ENCODE measurements around the gene LY6G6F. TPM values are rescaled to one million over a fixed set of nuclear protein-coding genes. Genes with fewer than 3 reads are reported as not detected.

The LY6G6F gene
- polyA plus RNA-seq, 3 donors: 0.51 TPM; not detected in 2

- peaks cover 21 to 27% of the 10 kb centered on the region in 2 donors for H3K4me1 ChIP-seq (ENCODE audit: control insufficient read depth in 1 of 2, insufficient read depth in 2 of 2, low read length in 2 of 2)
- Mint-ChIP-seq H3K4me1 (peaks cover 28% of the 10 kb centered on the region), H3K4me3 (peak overlapping the region; percentile 59 to 80), H3K27ac (peak overlapping the region in 6 of 7 donors; percentile 28 to 79 (median 58)), H3K27me3 (ENCODE audit: low read depth in 3 of 3) (peaks cover 0 to 9% (median 1%) of the 10 kb centered on the region in 3 donors), H3K9me3 (peaks cover 0 to 2% (median 0%) of the 10 kb centered on the region in 7 donors), H3K36me3 (no peaks in the 10 kb centered on the region)
- H3K9ac ChIP-seq (ENCODE audit: insufficient read depth, low read length, poor library complexity, severe bottlenecking): no peak overlapping the region
- H2AFZ ChIP-seq (ENCODE audit: insufficient read depth, low read depth, low read length, poor library complexity, severe bottlenecking): peak overlapping the region; percentile 56
- no peaks in the 10 kb centered on the region for H4K20me1 ChIP-seq (ENCODE audit: insufficient read depth, low read length)
- intact Hi-C loops (cut with micrococcal nuclease): no loop called here
- H3K27me3 ChIP-seq (ENCODE audit: control insufficient read depth in 2 of 2, insufficient read depth in 2 of 2, low read length in 2 of 2): no peaks in the 10 kb centered on the region
- H3K4me2 ChIP-seq (replicated peaks; ENCODE audit: extremely low read depth, low read length, poor library complexity, severe bottlenecking): peak overlapping the region; percentile 49
- no peaks in the 10 kb centered on the region for H3K9me3 ChIP-seq (replicated peaks in 1 of 2; ENCODE audit: control insufficient read depth in 1 of 2, insufficient read depth in 1 of 2, low read length in 2 of 2)
- H3K4me3 ChIP-seq (replicated peaks in 1 of 3; ENCODE audit: low read depth in 2 of 3, low read length in 3 of 3): peak overlapping the region in 1 of 3 experiments; percentile 46
- no peak for TF ChIP-seq CTCF (IDR thresholded peaks at IDR 0.05)
- H3K79me2 ChIP-seq (ENCODE audit: insufficient read depth, low read length): no peaks in the 10 kb centered on the region
- WGBS (ENCODE audit: insufficient coverage): 87% methylated on average over 4 of the region's 5 CpGs
- peak overlapping the region in 1 of 2 donors; percentile 32 for H3K27ac ChIP-seq (ENCODE audit: low read depth in 1 of 2, low read length in 2 of 2)
- H3K36me3 ChIP-seq (replicated peaks in 1 of 2; ENCODE audit: control insufficient read depth in 1 of 2, insufficient read depth in 2 of 2, low read length in 2 of 2): no peaks in the 10 kb centered on the region
- no peak for DNase-seq
Measured at GRCh38 chr6:31710523-31711219, 4.0 kb downstream of the LY6G6F start.

- H3K4me1 Mint-ChIP-seq: peaks cover 28% of the 10 kb centered on the region
- Histone ChIP-seq H3K4me3 (replicated peaks in 1 of 3; ENCODE audit: low read depth in 2 of 3, low read length in 3 of 3) (peak overlapping the region in 1 of 3 experiments; percentile 46), H4K20me1 (ENCODE audit: insufficient read depth, low read length) (no peaks in the 10 kb centered on the region), H3K4me2 (replicated peaks; ENCODE audit: extremely low read depth, low read length, poor library complexity, severe bottlenecking) (peak overlapping the region; percentile 49), H3K27me3 (ENCODE audit: control insufficient read depth in 2 of 2, insufficient read depth in 2 of 2, low read length in 2 of 2) (no peaks in the 10 kb centered on the region), H3K4me1 (ENCODE audit: control insufficient read depth in 1 of 2, insufficient read depth in 2 of 2, low read length in 2 of 2) (peaks cover 21 to 27% of the 10 kb centered on the region in 2 donors), H3K9me3 (replicated peaks in 1 of 2; ENCODE audit: control insufficient read depth in 1 of 2, insufficient read depth in 1 of 2, low read length in 2 of 2) (no peaks in the 10 kb centered on the region), H3K27ac (ENCODE audit: low read depth in 1 of 2, low read length in 2 of 2) (peak overlapping the region in 1 of 2 donors; percentile 32), H3K36me3 (replicated peaks in 1 of 2; ENCODE audit: control insufficient read depth in 1 of 2, insufficient read depth in 2 of 2, low read length in 2 of 2) (no peaks in the 10 kb centered on the region), H3K9ac (ENCODE audit: insufficient read depth, low read length, poor library complexity, severe bottlenecking) (peak overlapping the region; percentile 5), H3K79me2 (ENCODE audit: insufficient read depth, low read length) (no peaks in the 10 kb centered on the region), H2AFZ (ENCODE audit: insufficient read depth, low read depth, low read length, poor library complexity, severe bottlenecking) (peak overlapping the region; percentile 56)
- peaks cover 0 to 9% (median 1%) of the 10 kb centered on the region in 3 donors for H3K27me3 Mint-ChIP-seq (ENCODE audit: low read depth in 3 of 3)
- intact Hi-C loops (cut with micrococcal nuclease): no loop called here
- no peak for TF ChIP-seq CTCF (IDR thresholded peaks at IDR 0.05)
- H3K9me3 Mint-ChIP-seq: peaks cover 0 to 2% (median 0%) of the 10 kb centered on the region in 7 donors
- no peaks in the 10 kb centered on the region for H3K36me3 Mint-ChIP-seq
- H3K27ac Mint-ChIP-seq: peak overlapping the region in 4 of 7 donors; percentile 52 to 79 (median 68)
- DNase-seq: peak in 2 of 3 donors; percentile 41 to 54
- H3K4me3 Mint-ChIP-seq: peak overlapping the region; percentile 59 to 80
- 83% methylated on average over 1 of the region's 8 CpGs for WGBS (ENCODE audit: insufficient coverage)
Measured at GRCh38 chr6:31711233-31711632, 4.6 kb downstream of the LY6G6F start.
